HepG2 (cell line): Measurements from ENCODE around the gene NGDN. TPM values are rescaled to one million over a fixed set of nuclear protein-coding genes. Genes with fewer than 3 reads are reported as not detected.

Experiments
- DNMT1 ChIP-seq: sonication (generic); formaldehyde crosslinking; IDR thresholded peaks from 2 replicates; pipeline ENCODE4 v1.5.1; 2020; ENCODE audit warnings: mild to moderate bottlenecking, missing genetic modification reagents
- DNMT3B ChIP-seq: conservative IDR thresholded peaks from 2 replicates; pipeline ENCODE4 v1.6.1; 2016; ENCODE audit warnings: missing biosample characterization, control low read depth
- MEIS1 ChIP-seq: sonication (generic); formaldehyde crosslinking; IDR thresholded peaks from 2 replicates; pipeline ENCODE4 v1.9.0; 2021; ENCODE audit warnings: mild to moderate bottlenecking, missing genetic modification reagents, moderate library complexity, borderline replicate concordance
- MTA3 ChIP-seq: sonication (generic); formaldehyde crosslinking; IDR thresholded peaks from 2 replicates; pipeline ENCODE4 v1.4.0; 2020; ENCODE audit warnings: missing genetic modification reagents
- NCOA1 ChIP-seq: sonication (generic); formaldehyde crosslinking; IDR thresholded peaks from 2 replicates; pipeline ENCODE4 v1.9.0; 2021; ENCODE audit warnings: missing genetic modification reagents
- ZNF225 ChIP-seq: sonication (generic); formaldehyde crosslinking; IDR thresholded peaks from 2 replicates; pipeline ENCODE4 v1.4.0; 2020; ENCODE audit warnings: mild to moderate bottlenecking, missing genetic modification reagents
- ZNF253 ChIP-seq: sonication (generic); formaldehyde crosslinking; IDR thresholded peaks from 2 replicates; pipeline ENCODE4 v1.8.0; 2022; ENCODE audit warnings: mild to moderate bottlenecking, missing genetic modification reagents, borderline replicate concordance
- ZNF569 ChIP-seq: sonication (generic); formaldehyde crosslinking; IDR thresholded peaks from 2 replicates; pipeline ENCODE4 v1.5.0; 2020; ENCODE audit warnings: mild to moderate bottlenecking, missing genetic modification reagents, moderate library complexity, borderline replicate concordance
- ZNF614 ChIP-seq: IDR thresholded peaks from 2 replicates; pipeline ENCODE4 v1.6.1; 2018; ENCODE audit warnings: missing biosample characterization, missing genetic modification reagents, inconsistent platforms, borderline replicate concordance
- ZNF644 ChIP-seq: IDR thresholded peaks from 2 replicates; pipeline ENCODE4 v1.6.1; 2016; ENCODE audit warnings: low read depth
- polyA plus RNA-seq, 8 experiments: library from polyadenylated mRNA; depleted of rRNA in 3 of 8; stranded (reverse) in 7 of 8; unstranded in 1 of 8; fragments of >200 nt; fragmentation: Illumina TruSeq in 4 of 8; extraction: Trizol in 4 of 8; gene quantifications; 2 replicates each; pipeline versions ENCODE4 v1.2.1 to v1.2.3, GENCODE V29; 2011 to 2016; ENCODE audit warnings: low read depth in 4 of 8, missing spikeins in 1 of 8, mixed read lengths in 1 of 8; ENCODE audit not compliant: insufficient read depth in 1 of 8
- total RNA-seq, 5 experiments: library from RNA; depleted of rRNA; stranded (reverse); fragments of >200 nt; fragmentation: Illumina TruSeq; extraction: Trizol; gene quantifications; 2 replicates each; pipeline ENCODE4 v1.2.3, GENCODE V29; 2016; ENCODE audit warnings: low read depth in 1 of 5
- TF ChIP-seq, protein P1 (sequence below): IDR thresholded peaks from 2 replicates; pipeline ENCODE4 v1.4.0; 2020; ENCODE audit warnings: mild to moderate bottlenecking, missing genetic modification reagents
- TF ChIP-seq, protein P2 (sequence below): sonication (generic); formaldehyde crosslinking; IDR thresholded peaks from one replicate; pipeline ENCODE4 v1.5.1; 2020; ENCODE audit warnings: mild to moderate bottlenecking, missing genetic modification reagents; ENCODE audit errors: not compliant biosample characterization
- TF ChIP-seq, protein P3 (sequence below): sonication (generic); formaldehyde crosslinking; conservative IDR thresholded peaks from 2 replicates; pipeline ENCODE4 v1.4.0; 2020; ENCODE audit warnings: mild to moderate bottlenecking, missing genetic modification reagents, moderate library complexity

NGDN gene
- total and polyA plus RNA-seq, 2 of the 13 experiments (the other 11 are each of a cell fraction or from before 2014, with no cell fraction given) = 154 to 216 TPM

DNA sequence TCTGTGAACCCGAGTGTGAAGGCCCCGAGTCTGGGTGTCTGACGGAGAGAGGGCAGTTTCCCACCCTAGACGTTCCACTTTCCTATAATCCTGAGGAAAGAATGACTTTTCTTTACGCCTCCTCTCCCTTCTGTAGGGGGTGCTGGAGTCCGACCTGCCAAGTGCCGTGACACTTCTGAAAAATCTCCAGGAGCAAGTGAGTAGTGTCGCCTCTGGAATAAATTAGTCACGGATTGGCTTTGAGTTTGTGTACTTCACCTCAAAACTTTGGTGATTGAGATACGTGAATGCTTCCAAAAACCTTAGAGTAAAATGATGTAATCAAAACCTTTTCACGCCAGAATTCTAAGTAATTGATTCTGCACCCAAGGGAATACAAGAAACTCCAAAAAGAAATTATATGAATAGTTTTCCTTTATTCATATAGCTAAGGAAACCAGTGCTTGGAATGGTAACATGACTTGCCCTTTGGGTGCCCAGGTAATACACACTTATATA lies 452 bp downstream of the NGDN start (continued):
- no peak for TF ChIP-seq DNMT1 (CRISPR knock-in tag)
- no peak for TF ChIP-seq ZNF253 (CRISPR knock-in tag)
- TF ChIP-seq ZNF225 (CRISPR knock-in tag) = peak; percentile 10; the same call in 1 of the 2 replicates
- TF ChIP-seq, protein P1, sequence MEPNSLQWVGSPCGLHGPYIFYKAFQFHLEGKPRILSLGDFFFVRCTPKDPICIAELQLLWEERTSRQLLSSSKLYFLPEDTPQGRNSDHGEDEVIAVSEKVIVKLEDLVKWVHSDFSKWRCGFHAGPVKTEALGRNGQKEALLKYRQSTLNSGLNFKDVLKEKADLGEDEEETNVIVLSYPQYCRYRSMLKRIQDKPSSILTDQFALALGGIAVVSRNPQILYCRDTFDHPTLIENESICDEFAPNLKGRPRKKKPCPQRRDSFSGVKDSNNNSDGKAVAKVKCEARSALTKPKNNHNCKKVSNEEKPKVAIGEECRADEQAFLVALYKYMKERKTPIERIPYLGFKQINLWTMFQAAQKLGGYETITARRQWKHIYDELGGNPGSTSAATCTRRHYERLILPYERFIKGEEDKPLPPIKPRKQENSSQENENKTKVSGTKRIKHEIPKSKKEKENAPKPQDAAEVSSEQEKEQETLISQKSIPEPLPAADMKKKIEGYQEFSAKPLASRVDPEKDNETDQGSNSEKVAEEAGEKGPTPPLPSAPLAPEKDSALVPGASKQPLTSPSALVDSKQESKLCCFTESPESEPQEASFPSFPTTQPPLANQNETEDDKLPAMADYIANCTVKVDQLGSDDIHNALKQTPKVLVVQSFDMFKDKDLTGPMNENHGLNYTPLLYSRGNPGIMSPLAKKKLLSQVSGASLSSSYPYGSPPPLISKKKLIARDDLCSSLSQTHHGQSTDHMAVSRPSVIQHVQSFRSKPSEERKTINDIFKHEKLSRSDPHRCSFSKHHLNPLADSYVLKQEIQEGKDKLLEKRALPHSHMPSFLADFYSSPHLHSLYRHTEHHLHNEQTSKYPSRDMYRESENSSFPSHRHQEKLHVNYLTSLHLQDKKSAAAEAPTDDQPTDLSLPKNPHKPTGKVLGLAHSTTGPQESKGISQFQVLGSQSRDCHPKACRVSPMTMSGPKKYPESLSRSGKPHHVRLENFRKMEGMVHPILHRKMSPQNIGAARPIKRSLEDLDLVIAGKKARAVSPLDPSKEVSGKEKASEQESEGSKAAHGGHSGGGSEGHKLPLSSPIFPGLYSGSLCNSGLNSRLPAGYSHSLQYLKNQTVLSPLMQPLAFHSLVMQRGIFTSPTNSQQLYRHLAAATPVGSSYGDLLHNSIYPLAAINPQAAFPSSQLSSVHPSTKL (CRISPR knock-in tag) = no peak
- TF ChIP-seq, protein P2, sequence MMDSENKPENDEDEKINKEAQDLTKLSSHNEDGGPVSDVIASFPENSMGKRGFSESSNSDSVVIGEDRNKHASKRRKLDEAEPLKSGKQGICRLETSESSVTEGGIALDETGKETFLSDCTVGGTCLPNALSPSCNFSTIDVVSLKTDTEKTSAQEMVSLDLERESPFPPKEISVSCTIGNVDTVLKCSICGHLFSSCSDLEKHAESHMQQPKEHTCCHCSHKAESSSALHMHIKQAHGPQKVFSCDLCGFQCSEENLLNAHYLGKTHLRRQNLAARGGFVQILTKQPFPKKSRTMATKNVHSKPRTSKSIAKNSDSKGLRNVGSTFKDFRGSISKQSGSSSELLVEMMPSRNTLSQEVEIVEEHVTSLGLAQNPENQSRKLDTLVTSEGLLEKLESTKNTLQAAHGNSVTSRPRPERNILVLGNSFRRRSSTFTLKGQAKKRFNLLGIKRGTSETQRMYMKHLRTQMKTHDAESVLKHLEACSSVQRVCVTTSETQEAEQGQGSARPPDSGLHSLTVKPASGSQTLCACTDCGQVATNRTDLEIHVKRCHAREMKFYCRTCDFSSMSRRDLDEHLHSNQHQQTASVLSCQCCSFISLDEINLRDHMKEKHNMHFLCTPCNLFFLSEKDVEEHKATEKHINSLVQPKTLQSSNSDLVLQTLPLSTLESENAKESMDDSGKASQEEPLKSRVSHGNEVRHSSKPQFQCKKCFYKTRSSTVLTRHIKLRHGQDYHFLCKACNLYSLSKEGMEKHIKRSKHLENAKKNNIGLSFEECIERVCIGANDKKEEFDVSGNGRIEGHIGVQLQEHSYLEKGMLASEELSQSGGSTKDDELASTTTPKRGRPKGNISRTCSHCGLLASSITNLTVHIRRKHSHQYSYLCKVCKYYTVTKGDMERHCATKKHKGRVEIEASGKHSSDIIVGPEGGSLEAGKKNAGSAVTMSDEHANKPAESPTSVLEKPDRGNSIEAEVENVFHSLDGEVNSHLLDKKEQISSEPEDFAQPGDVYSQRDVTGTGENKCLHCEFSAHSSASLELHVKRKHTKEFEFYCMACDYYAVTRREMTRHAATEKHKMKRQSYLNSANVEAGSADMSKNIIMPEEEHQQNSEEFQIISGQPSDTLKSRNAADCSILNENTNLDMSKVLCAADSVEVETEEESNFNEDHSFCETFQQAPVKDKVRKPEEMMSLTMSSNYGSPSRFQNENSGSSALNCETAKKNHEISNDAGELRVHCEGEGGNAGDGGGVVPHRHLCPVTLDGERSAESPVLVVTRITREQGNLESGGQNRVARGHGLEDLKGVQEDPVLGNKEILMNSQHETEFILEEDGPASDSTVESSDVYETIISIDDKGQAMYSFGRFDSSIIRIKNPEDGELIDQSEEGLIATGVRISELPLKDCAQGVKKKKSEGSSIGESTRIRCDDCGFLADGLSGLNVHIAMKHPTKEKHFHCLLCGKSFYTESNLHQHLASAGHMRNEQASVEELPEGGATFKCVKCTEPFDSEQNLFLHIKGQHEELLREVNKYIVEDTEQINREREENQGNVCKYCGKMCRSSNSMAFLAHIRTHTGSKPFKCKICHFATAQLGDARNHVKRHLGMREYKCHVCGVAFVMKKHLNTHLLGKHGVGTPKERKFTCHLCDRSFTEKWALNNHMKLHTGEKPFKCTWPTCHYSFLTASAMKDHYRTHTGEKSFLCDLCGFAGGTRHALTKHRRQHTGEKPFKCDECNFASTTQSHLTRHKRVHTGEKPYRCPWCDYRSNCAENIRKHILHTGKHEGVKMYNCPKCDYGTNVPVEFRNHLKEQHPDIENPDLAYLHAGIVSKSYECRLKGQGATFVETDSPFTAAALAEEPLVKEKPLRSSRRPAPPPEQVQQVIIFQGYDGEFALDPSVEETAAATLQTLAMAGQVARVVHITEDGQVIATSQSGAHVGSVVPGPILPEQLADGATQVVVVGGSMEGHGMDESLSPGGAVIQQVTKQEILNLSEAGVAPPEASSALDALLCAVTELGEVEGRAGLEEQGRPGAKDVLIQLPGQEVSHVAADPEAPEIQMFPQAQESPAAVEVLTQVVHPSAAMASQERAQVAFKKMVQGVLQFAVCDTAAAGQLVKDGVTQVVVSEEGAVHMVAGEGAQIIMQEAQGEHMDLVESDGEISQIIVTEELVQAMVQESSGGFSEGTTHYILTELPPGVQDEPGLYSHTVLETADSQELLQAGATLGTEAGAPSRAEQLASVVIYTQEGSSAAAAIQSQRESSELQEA (CRISPR knock-in tag) = no peak
- TF ChIP-seq NCOA1 (CRISPR knock-in tag) = no peak; the same call in 1 of the 2 replicates
- TF ChIP-seq MTA3 (CRISPR knock-in tag) = no peak
- TF ChIP-seq ZNF614 = no peak
- no peak for TF ChIP-seq ZNF569 (CRISPR knock-in tag)
- TF ChIP-seq DNMT3B = 0 out of 2 replicates have a peak, but pooled peaks have one; percentile 68
- TF ChIP-seq MEIS1 (CRISPR knock-in tag) = no peak
- TF ChIP-seq, protein P3, sequence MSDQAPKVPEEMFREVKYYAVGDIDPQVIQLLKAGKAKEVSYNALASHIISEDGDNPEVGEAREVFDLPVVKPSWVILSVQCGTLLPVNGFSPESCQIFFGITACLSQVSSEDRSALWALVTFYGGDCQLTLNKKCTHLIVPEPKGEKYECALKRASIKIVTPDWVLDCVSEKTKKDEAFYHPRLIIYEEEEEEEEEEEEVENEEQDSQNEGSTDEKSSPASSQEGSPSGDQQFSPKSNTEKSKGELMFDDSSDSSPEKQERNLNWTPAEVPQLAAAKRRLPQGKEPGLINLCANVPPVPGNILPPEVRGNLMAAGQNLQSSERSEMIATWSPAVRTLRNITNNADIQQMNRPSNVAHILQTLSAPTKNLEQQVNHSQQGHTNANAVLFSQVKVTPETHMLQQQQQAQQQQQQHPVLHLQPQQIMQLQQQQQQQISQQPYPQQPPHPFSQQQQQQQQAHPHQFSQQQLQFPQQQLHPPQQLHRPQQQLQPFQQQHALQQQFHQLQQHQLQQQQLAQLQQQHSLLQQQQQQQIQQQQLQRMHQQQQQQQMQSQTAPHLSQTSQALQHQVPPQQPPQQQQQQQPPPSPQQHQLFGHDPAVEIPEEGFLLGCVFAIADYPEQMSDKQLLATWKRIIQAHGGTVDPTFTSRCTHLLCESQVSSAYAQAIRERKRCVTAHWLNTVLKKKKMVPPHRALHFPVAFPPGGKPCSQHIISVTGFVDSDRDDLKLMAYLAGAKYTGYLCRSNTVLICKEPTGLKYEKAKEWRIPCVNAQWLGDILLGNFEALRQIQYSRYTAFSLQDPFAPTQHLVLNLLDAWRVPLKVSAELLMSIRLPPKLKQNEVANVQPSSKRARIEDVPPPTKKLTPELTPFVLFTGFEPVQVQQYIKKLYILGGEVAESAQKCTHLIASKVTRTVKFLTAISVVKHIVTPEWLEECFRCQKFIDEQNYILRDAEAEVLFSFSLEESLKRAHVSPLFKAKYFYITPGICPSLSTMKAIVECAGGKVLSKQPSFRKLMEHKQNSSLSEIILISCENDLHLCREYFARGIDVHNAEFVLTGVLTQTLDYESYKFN = no peak
- no peak for TF ChIP-seq ZNF644 (CRISPR knock-in tag)
